Measurements from ENCODE around the gene NUP58. TPM values are rescaled to one million over a fixed set of nuclear protein-coding genes. Genes with fewer than 3 reads are reported as not detected.

Gene NUP58
- total RNA-seq, 8 experiments from 2014 or later: 41.6 to 89.5 (median 65.6) TPM

Other genes starting within 250 kb of the NUP58 start
- under 1 TPM; 0.07 to 0.76 (median 0.26) TPM for gene PABPC3, start 205.5 kb upstream of the NUP58 start, total RNA-seq
- gene AMER2, start 129.3 kb upstream of the NUP58 start, total RNA-seq: 10 to 100 TPM in 5 of 8 experiments, under 1 TPM in 3; 0.04 to 19.6 (median 14.2) TPM
- gene MTMR6, start 14.1 kb upstream of the NUP58 start, total RNA-seq: 10 to 100 TPM; 13.3 to 26.9 (median 18.9) TPM
- 10 to 100 TPM in 3 of 8 experiments, 1 to 10 TPM in 4, under 1 TPM in 1; 0.10 to 13.8 (median 6.7) TPM for gene ATP8A2, start 70.3 kb downstream of the NUP58 start, total RNA-seq